Spleen (tissue), 11 donors: Measurements from ENCODE around the gene GNG7. TPM values are rescaled to one million over a fixed set of nuclear protein-coding genes. Genes with fewer than 3 reads are reported as not detected.

ENCODE experiments used
- DNase-seq: peaks from one replicate; pipeline ENCODE4 v3.0.0-alpha.2; 2020
- H3K27ac ChIP-seq, 8 donors: fragments of 200-600 bp; sonication (generic) in 7 of 8; 1 replicate in 4 of 8; 2 replicates in 4 of 8; pipeline versions ENCODE4 v1.5.0 to v1.8.0; 2016 to 2021; ENCODE audit warnings: inconsistent platforms in 4 of 8, mild to moderate bottlenecking in 4 of 8, moderate library complexity in 1 of 8
- H3K27me3 ChIP-seq, 7 donors: fragments of 200-600 bp; sonication (generic) in 6 of 7; replicated peaks in 1 of 7; 1 replicate in 4 of 7; 2 replicates in 3 of 7; pipeline versions ENCODE4 v1.5.0 to v1.8.0; 2016 to 2021; ENCODE audit warnings: inconsistent platforms in 3 of 7, mild to moderate bottlenecking in 1 of 7
- H3K36me3 ChIP-seq, 6 donors: fragments of 200-600 bp; sonication (generic) in 5 of 6; 1 replicate in 4 of 6; 2 replicates in 2 of 6; pipeline versions ENCODE4 v1.5.0 to v1.8.0; 2016 to 2021; ENCODE audit warnings: inconsistent platforms in 2 of 6
- H3K4me1 ChIP-seq, 6 donors: fragments of 200-600 bp; sonication (generic) in 5 of 6; 1 replicate in 3 of 6; 2 replicates in 3 of 6; pipeline versions ENCODE4 v1.5.0 to v1.8.0; 2016 to 2021; ENCODE audit warnings: inconsistent platforms in 3 of 6
- H3K4me3 ChIP-seq, 8 donors: fragments of 200-600 bp; sonication (generic) in 7 of 8; 1 replicate in 4 of 8; 2 replicates in 4 of 8; pipeline versions ENCODE4 v1.5.0 to v1.8.0; 2016 to 2021; ENCODE audit warnings: inconsistent platforms in 4 of 8, mild to moderate bottlenecking in 4 of 8, moderate library complexity in 2 of 8
- H3K9me3 ChIP-seq, 8 donors: fragments of 200-600 bp; sonication (generic) in 7 of 8; 1 replicate in 4 of 8; 2 replicates in 4 of 8; pipeline versions ENCODE4 v1.5.0 to v1.8.0; 2016 to 2021; ENCODE audit warnings: inconsistent platforms in 4 of 8
- POLR2A ChIP-seq, 3 donors: fragments of 450-650 bp; IDR thresholded peaks; one replicate each; pipeline ENCODE4 v1.5.1; 2017; ENCODE audit warnings: antibody characterized with exemption in 3 of 3, mild to moderate bottlenecking in 1 of 3
- POLR2AphosphoS5 ChIP-seq, 3 donors: sonication (generic); formaldehyde crosslinking; IDR thresholded peaks; one replicate each; pipeline ENCODE4 v1.5.1; 2017; ENCODE audit warnings: antibody characterized with exemption in 3 of 3
- WGBS, 5 donors: extraction: QIAGEN DNeasy Blood & Tissue Kit in 3 of 5; methylation state at CpG; one replicate each; pipeline versions ENCODE4 v1.1.5 to v1.1.7; 2013 to 2018; 5-methylcytosine and 5-hydroxymethylcytosine counted together
- intact Hi-C: fragments of 100-400 bp; cut with DNase I; formaldehyde crosslinking; loops from one replicate; pipeline ENCODE4 v1.15.0; 2023; ENCODE audit warnings: low total_unique reads
- polyA plus RNA-seq, 3 donors: library from polyadenylated mRNA; stranded (reverse); fragments of 200-250 nt; gene quantifications; one replicate each; pipeline ENCODE4 v1.2.1, GENCODE V29; 2013
- total RNA-seq, 7 donors: library from RNA; depleted of rRNA in 3 of 7; stranded (reverse); fragments of >200 nt in 3 of 7; fragmentation: NEBNext Ultra II Directional in 4 of 7; extraction: Animal tissue kit (Norgen Biotek cat#: 25700) in 4 of 7; gene quantifications; one replicate each; pipeline versions ENCODE4 v1.1.0 to v1.2.1, GENCODE V29; 2016 to 2021
- TF ChIP-seq, protein P1 (sequence below), 11 experiments: fragments of 200-600 bp in 7 of 11; fragments of 450-650 bp in 4 of 11; sonication (generic) in 4 of 11; IDR thresholded peaks in 8 of 11; conservative IDR thresholded peaks in 3 of 11; 1 replicate in 7 of 11; 2 replicates in 4 of 11; pipeline versions ENCODE4 v1.4.0 to v1.8.0; 2016 to 2021; ENCODE audit warnings: antibody characterized with exemption in 11 of 11, inconsistent platforms in 4 of 11, mild to moderate bottlenecking in 1 of 11
- donor health status: healthy with polysubstance abuse.
- donor health status: DM: no; HTN: no; CAD: no; lungs with moderate emphysema.
- donor health status: DM: no; HTN: no; CAD: no.
- donor health status: Bipolar disorder and iron deficiency.
- donor health status: healthy.
- donor health status: DM: no; HTN: no; CAD: no.
- donor health status: DM: yes; HTN: yes; CAD: no.

GNG7 gene
- total and polyA plus RNA-seq, 10 donors: 17.2 to 34.6 (median 18.9) TPM

DNA sequence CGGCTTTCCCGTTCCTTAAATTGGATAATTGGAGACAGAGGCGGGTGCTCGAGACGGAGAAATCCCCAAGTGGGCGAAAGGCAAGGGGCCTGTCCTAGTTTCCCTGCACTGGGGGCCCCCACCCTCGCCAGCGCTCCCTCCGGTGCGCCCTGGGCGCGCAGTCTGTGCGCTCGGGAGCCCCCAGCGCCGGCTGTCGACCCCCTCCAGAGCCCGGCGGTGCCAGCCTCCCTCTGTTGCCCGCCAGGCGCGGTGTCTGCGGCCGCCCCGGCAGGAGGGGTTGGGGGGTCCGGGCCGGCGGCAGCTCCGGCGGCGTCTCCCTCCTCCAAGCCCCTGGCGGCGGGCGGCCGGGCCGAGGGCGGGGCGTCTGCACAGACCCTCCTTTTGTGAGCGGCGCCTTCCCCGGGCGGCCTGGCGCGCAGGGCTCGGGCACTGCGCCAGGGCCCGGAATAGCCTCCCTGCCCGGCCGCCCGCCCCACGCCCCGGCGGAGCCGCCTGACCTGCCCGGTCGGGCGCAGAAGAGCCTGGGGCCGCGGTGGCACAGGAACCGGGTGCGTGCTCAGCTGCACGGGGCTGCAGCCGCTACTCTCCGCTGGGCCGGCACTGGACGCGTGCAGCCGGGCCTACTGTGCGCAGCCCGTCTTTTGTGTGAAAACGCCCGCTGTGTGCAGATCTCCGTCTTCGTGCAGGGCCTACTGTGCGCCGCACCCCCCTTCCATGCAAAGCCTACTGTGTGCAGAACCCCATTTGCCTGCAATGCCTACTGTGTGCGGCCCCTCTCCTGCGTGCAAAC, 213.4 kb downstream of the GNG7 start:
- Histone ChIP-seq H3K27ac (peak overlapping the region in 6 of 8 donors; percentile 26 to 73 (median 48)), H3K36me3 (no peaks in the 10 kb centered on the region), H3K4me1 (peaks cover 37 to 77% (median 54%) of the 10 kb centered on the region in 6 donors), H3K4me3 (peak overlapping the region in 7 of 8 donors; percentile 20 to 64 (median 38)), H3K27me3 (peaks cover 0 to 63% (median 23%) of the 10 kb centered on the region in 7 donors), H3K9me3 (peaks cover 0 to 3% (median under 1%) of the 10 kb centered on the region in 8 donors)
- DNase-seq: peak; percentile 86
- TF ChIP-seq POLR2AphosphoS5 (IDR thresholded peaks at IDR 0.05): peak; percentile 46 to 78 (median 75)
- TF ChIP-seq POLR2A (IDR thresholded peaks at IDR 0.05): no peak
- TF ChIP-seq, protein P1, sequence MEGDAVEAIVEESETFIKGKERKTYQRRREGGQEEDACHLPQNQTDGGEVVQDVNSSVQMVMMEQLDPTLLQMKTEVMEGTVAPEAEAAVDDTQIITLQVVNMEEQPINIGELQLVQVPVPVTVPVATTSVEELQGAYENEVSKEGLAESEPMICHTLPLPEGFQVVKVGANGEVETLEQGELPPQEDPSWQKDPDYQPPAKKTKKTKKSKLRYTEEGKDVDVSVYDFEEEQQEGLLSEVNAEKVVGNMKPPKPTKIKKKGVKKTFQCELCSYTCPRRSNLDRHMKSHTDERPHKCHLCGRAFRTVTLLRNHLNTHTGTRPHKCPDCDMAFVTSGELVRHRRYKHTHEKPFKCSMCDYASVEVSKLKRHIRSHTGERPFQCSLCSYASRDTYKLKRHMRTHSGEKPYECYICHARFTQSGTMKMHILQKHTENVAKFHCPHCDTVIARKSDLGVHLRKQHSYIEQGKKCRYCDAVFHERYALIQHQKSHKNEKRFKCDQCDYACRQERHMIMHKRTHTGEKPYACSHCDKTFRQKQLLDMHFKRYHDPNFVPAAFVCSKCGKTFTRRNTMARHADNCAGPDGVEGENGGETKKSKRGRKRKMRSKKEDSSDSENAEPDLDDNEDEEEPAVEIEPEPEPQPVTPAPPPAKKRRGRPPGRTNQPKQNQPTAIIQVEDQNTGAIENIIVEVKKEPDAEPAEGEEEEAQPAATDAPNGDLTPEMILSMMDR (IDR thresholded peaks at IDR 0.05 in 8 of 11, conservative IDR thresholded peaks at IDR 0.05 in 3 of 11): peak in 2 of 11 experiments; percentile 8 to 14
- WGBS, 5 donors: 2 to 11% (median 4%) methylated on average over 22 to 78 of the region's 78 CpGs
- intact Hi-C loops: no loop called here

DNA sequence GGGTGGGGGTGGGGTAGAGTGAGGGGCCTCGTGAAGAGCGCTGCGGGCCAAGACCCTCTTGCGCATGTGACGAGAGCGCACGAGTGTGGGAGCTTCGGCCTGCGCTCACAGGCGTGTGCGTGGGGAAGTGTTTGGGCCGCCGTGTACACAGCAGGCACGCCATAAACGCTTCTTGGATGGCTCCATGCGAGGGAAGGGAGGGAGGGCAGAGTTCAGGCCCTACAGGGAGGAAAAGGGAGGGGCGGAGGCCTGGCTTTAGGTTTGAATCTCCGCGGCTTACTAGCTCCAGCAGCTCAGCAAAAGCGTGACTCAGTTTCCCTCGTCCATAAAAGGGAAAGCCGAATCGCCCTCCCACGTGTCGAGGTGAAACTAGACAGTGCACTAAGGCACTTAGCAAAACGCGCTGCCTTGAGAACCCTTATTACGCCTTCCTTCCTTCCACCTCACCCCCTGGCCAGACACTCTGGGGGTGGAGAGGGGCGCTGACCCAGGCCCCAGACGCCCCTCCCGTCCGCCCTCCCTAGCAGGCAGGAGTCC, 214.0 kb downstream of the GNG7 start:
- DNase-seq: no peak
- peak overlapping the region in 7 of 8 donors; percentile 20 to 64 (median 38) for H3K4me3 ChIP-seq
- intact Hi-C loops: no loop called here

DNA sequence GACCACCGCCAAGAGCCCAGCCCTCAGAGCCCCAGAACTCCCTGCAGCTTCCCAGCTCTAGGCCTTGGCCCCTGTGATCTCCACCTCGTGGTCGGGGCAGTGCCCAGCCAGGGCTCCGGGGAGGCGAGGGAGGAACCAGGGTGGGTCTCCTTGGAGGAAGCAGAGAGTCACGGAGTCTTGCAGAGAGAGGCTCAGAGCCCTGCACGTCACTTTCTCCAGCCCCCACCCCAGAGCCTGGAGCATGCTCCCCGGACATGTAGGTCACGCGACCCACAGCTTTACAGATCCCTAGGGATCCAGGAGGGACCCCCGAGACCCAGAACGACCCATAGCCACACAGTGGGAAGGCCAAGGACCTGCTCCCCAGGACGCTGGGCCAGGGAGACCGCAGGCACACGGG, 214.7 kb downstream of the GNG7 start:
- H3K27ac ChIP-seq: no peak overlapping the region
- peaks cover 0 to 52% (median 23%) of the 10 kb centered on the region in 7 donors for H3K27me3 ChIP-seq
- H3K9me3 ChIP-seq: peaks cover 0 to 16% (median 13%) of the 10 kb centered on the region in 8 donors
- no peak for DNase-seq
- peaks cover 37 to 64% (median 50%) of the 10 kb centered on the region in 6 donors for H3K4me1 ChIP-seq
- intact Hi-C loops: no loop called here
- no peaks in the 10 kb centered on the region for H3K36me3 ChIP-seq
- H3K4me3 ChIP-seq: peak overlapping the region in 1 of 8 donors; percentile 1
- WGBS, 5 donors: 16 to 28% (median 23%) methylated on average over 9 to 15 of the region's 15 CpGs
- TF ChIP-seq, protein P1 (IDR thresholded peaks at IDR 0.05 in 8 of 11, conservative IDR thresholded peaks at IDR 0.05 in 3 of 11): no peak
- TF ChIP-seq POLR2AphosphoS5 (IDR thresholded peaks at IDR 0.05): no peak
- no peak for TF ChIP-seq POLR2A (IDR thresholded peaks at IDR 0.05)

More for the DNA sequence above, 214.0 kb downstream of the GNG7 start:
- no peaks in the 10 kb centered on the region for H3K36me3 ChIP-seq
- H3K27ac ChIP-seq: peak overlapping the region in 6 of 8 donors; percentile 26 to 73 (median 48)
- peaks cover 37 to 70% (median 52%) of the 10 kb centered on the region in 6 donors for H3K4me1 ChIP-seq
- peaks cover 0 to 10% (median 7%) of the 10 kb centered on the region in 8 donors for H3K9me3 ChIP-seq
- 8 to 14% (median 10%) methylated on average over 21 to 32 of the region's 32 CpGs for WGBS, 5 donors
- peaks cover 0 to 56% (median 23%) of the 10 kb centered on the region in 7 donors for H3K27me3 ChIP-seq
- TF ChIP-seq POLR2A (IDR thresholded peaks at IDR 0.05) (no peak), POLR2AphosphoS5 (IDR thresholded peaks at IDR 0.05) (no peak)
- TF ChIP-seq, protein P1 (IDR thresholded peaks at IDR 0.05 in 8 of 11, conservative IDR thresholded peaks at IDR 0.05 in 3 of 11): no peak

DNA sequence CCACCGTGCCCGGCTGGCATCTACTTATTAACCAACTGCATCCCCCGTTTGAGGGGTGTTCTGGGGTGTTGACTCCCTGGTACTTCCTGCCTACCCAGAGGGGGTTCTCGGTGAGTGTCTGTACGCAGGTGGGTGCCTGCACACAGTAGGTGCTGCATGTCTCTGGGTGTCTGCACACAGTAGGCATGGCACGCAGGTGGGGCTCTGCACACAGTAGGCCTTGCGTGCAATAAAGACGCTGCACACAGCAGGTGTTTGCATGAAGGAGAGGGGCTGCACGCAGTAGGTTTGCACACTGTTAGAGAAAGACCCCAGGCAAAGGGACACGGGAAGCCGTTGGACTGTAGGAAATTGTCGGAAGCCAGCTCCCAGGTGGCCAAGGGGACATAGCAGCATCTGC, 215.4 kb downstream of the GNG7 start:
- WGBS, 5 donors: 82 to 89% (median 86%) methylated on average over 8 to 12 of the region's 12 CpGs
- H3K4me1 ChIP-seq: peaks cover 37 to 56% (median 45%) of the 10 kb centered on the region in 6 donors
- H3K27ac ChIP-seq: no peak overlapping the region
- DNase-seq: no peak
- TF ChIP-seq, protein P1 (IDR thresholded peaks at IDR 0.05 in 8 of 11, conservative IDR thresholded peaks at IDR 0.05 in 3 of 11): no peak
- TF ChIP-seq POLR2A (IDR thresholded peaks at IDR 0.05): no peak
- no peak for TF ChIP-seq POLR2AphosphoS5 (IDR thresholded peaks at IDR 0.05)
- intact Hi-C loops: no loop called here
- H3K36me3 ChIP-seq: no peaks in the 10 kb centered on the region
- H3K4me3 ChIP-seq: no peak overlapping the region
- H3K9me3 ChIP-seq: peaks cover 0 to 24% (median 21%) of the 10 kb centered on the region in 8 donors
- H3K27me3 ChIP-seq: peaks cover 0 to 44% (median 23%) of the 10 kb centered on the region in 7 donors
